IPS-18a (cell line): ENCODE measurements around the gene NPC1L1.

Experiments used
- H3K27ac ChIP-seq: one replicate; pipeline ENCODE4 v1.5.1; 2013; ENCODE audit warnings: low read length
- H3K27me3 ChIP-seq: one replicate; pipeline ENCODE4 v1.6.1; 2013; ENCODE audit warnings: mild to moderate bottlenecking, low read length; ENCODE audit not compliant: control insufficient read depth, insufficient read depth
- H3K36me3 ChIP-seq: one replicate; pipeline ENCODE4 v1.6.1; 2013; ENCODE audit warnings: low read depth, low read length; ENCODE audit not compliant: control insufficient read depth
- H3K4me1 ChIP-seq: one replicate; pipeline ENCODE4 v1.6.1; 2013; ENCODE audit warnings: low read depth, low read length; ENCODE audit not compliant: control insufficient read depth
- H3K4me3 ChIP-seq: one replicate; pipeline ENCODE4 v1.5.1; 2013; ENCODE audit warnings: low read length
- H3K9ac ChIP-seq: one replicate; pipeline ENCODE4 v1.6.1; 2013; ENCODE audit warnings: mild to moderate bottlenecking, low read length, moderate library complexity
- H3K9me3 ChIP-seq: one replicate; pipeline ENCODE4 v1.6.1; 2013; ENCODE audit warnings: low read depth, low read length; ENCODE audit not compliant: control insufficient read depth

NPC1L1 gene

GRCh38 chr7:44473295-44473694 is 67.8 kb downstream of the NPC1L1 start:
- no peak overlapping the region for H3K27ac ChIP-seq
- H3K36me3 ChIP-seq = peaks cover 37% of the 10 kb centered on the region
- H3K4me3 ChIP-seq = no peak overlapping the region
- H3K27me3 ChIP-seq = no peaks in the 10 kb centered on the region
- no peaks in the 10 kb centered on the region for H3K9me3 ChIP-seq
- H3K4me1 ChIP-seq = no peaks in the 10 kb centered on the region
- no peak overlapping the region for H3K9ac ChIP-seq

- Histone ChIP-seq H3K27me3 (no peaks in the 10 kb centered on the region), H3K9ac (no peak overlapping the region), H3K4me1 (no peaks in the 10 kb centered on the region), H3K27ac (no peak overlapping the region), H3K9me3 (no peaks in the 10 kb centered on the region), H3K36me3 (peaks cover 35% of the 10 kb centered on the region), H3K4me3 (no peak overlapping the region)
These were observed 68.3 kb downstream of the NPC1L1 start for GRCh38 chr7:44472843-44473242.

GRCh38 chr7:44471850-44472249 is 69.3 kb downstream of the NPC1L1 start:
- H3K4me1 ChIP-seq = no peaks in the 10 kb centered on the region
- no peaks in the 10 kb centered on the region for H3K27me3 ChIP-seq
- H3K27ac ChIP-seq = no peak overlapping the region
- no peak overlapping the region for H3K9ac ChIP-seq
- peaks cover 42% of the 10 kb centered on the region for H3K36me3 ChIP-seq
- H3K9me3 ChIP-seq = no peaks in the 10 kb centered on the region
- no peak overlapping the region for H3K4me3 ChIP-seq

- Histone ChIP-seq H3K9ac (no peak overlapping the region), H3K27ac (no peak overlapping the region), H3K27me3 (no peaks in the 10 kb centered on the region), H3K4me3 (no peak overlapping the region), H3K4me1 (no peaks in the 10 kb centered on the region), H3K36me3 (peaks cover 41% of the 10 kb centered on the region), H3K9me3 (no peaks in the 10 kb centered on the region)
These were observed 69.7 kb downstream of the NPC1L1 start for GRCh38 chr7:44471436-44471835.

- Histone ChIP-seq H3K9ac (no peak overlapping the region), H3K4me3 (no peak overlapping the region), H3K27ac (no peak overlapping the region), H3K4me1 (no peaks in the 10 kb centered on the region), H3K9me3 (no peaks in the 10 kb centered on the region), H3K36me3 (peaks cover 34% of the 10 kb centered on the region), H3K27me3 (no peaks in the 10 kb centered on the region)
These were observed 70.4 kb downstream of the NPC1L1 start for GRCh38 chr7:44470628-44471245.

- H3K27ac ChIP-seq = no peak overlapping the region
- H3K27me3 ChIP-seq = no peaks in the 10 kb centered on the region
- H3K4me3 ChIP-seq = no peak overlapping the region
- H3K9ac ChIP-seq = no peak overlapping the region
- no peaks in the 10 kb centered on the region for H3K9me3 ChIP-seq
- H3K36me3 ChIP-seq = peaks cover 39% of the 10 kb centered on the region
- no peaks in the 10 kb centered on the region for H3K4me1 ChIP-seq
These were observed 71.0 kb downstream of the NPC1L1 start for GRCh38 chr7:44470135-44470479.

- peaks cover 36% of the 10 kb centered on the region for H3K36me3 ChIP-seq
These were observed 71.5 kb downstream of the NPC1L1 start for GRCh38 chr7:44469461-44470134.

GRCh38 chr7:44467217-44467548 is 73.9 kb downstream of the NPC1L1 start:
- Histone ChIP-seq H3K4me1 (no peaks in the 10 kb centered on the region), H3K36me3 (peaks cover 33% of the 10 kb centered on the region)

More at GRCh38 chr7:44469461-44470134, 71.5 kb downstream of the NPC1L1 start:
- no peaks in the 10 kb centered on the region for H3K4me1 ChIP-seq
- H3K27me3 ChIP-seq = no peaks in the 10 kb centered on the region
- H3K9me3 ChIP-seq = no peaks in the 10 kb centered on the region
- H3K4me3 ChIP-seq = no peak overlapping the region
- H3K27ac ChIP-seq = no peak overlapping the region
- no peak overlapping the region for H3K9ac ChIP-seq

GRCh38 chr7:44466300-44467216 is 74.6 kb downstream of the NPC1L1 start:
- Histone ChIP-seq H3K27ac (no peak overlapping the region), H3K36me3 (peaks cover 28% of the 10 kb centered on the region), H3K4me1 (no peaks in the 10 kb centered on the region), H3K9me3 (no peaks in the 10 kb centered on the region), H3K9ac (no peak overlapping the region), H3K4me3 (no peak overlapping the region), H3K27me3 (no peaks in the 10 kb centered on the region)

More at GRCh38 chr7:44467217-44467548, 73.9 kb downstream of the NPC1L1 start:
- Histone ChIP-seq H3K9me3 (no peaks in the 10 kb centered on the region), H3K4me3 (no peak overlapping the region), H3K9ac (no peak overlapping the region), H3K27ac (no peak overlapping the region), H3K27me3 (no peaks in the 10 kb centered on the region)

- Histone ChIP-seq H3K27ac (no peak overlapping the region), H3K27me3 (no peaks in the 10 kb centered on the region)
These were observed 75.6 kb downstream of the NPC1L1 start for GRCh38 chr7:44465490-44465889.

GRCh38 chr7:44463169-44463808 is 77.8 kb downstream of the NPC1L1 start:
- no peak overlapping the region for H3K9ac ChIP-seq
- no peaks in the 10 kb centered on the region for H3K9me3 ChIP-seq
- peaks cover 21% of the 10 kb centered on the region for H3K36me3 ChIP-seq
- H3K4me3 ChIP-seq = no peak overlapping the region
- no peak overlapping the region for H3K27ac ChIP-seq
- H3K27me3 ChIP-seq = no peaks in the 10 kb centered on the region
- no peaks in the 10 kb centered on the region for H3K4me1 ChIP-seq

More at GRCh38 chr7:44465490-44465889, 75.6 kb downstream of the NPC1L1 start:
- peaks cover 22% of the 10 kb centered on the region for H3K36me3 ChIP-seq
- no peak overlapping the region for H3K9ac ChIP-seq
- no peaks in the 10 kb centered on the region for H3K4me1 ChIP-seq
- no peaks in the 10 kb centered on the region for H3K9me3 ChIP-seq
- H3K4me3 ChIP-seq = no peak overlapping the region
